Peyer's patch (tissue), 4 donors: Measurements from ENCODE around the gene GSTO2. TPM values are rescaled to one million over a fixed set of nuclear protein-coding genes. Genes with fewer than 3 reads are reported as not detected.
"Not testable (repeated sequence)": the region's sequence is repeated elsewhere in the genome, so short reads cannot be mapped to it uniquely, and the experiment has no call there.

Experiments used
- DNase-seq, 3 donors: peaks; one replicate each; pipeline ENCODE4 v3.0.0-alpha.2; 2017 to 2019
- H3K27ac ChIP-seq, 4 donors: fragments of 200-600 bp; sonication (generic); one replicate each; pipeline ENCODE4 v1.5.1; 2016 to 2019
- H3K27me3 ChIP-seq, 2 donors: fragments of 200-600 bp; sonication (generic); one replicate each; pipeline ENCODE4 v1.5.1; 2019
- H3K36me3 ChIP-seq, 3 donors: fragments of 200-600 bp; sonication (generic); one replicate each; pipeline ENCODE4 v1.5.1; 2016 to 2019
- H3K4me1 ChIP-seq, 4 donors: fragments of 200-600 bp; sonication (generic); one replicate each; pipeline ENCODE4 v1.5.1; 2016 to 2019
- H3K4me3 ChIP-seq, 4 donors: fragments of 200-600 bp; sonication (generic); 1 replicate in 3 of 4; 2 replicates in 1 of 4; pipeline ENCODE4 v1.5.1; 2016 to 2019; ENCODE audit warnings: mild to moderate bottlenecking in 1 of 4
- H3K9me3 ChIP-seq, 4 donors: fragments of 200-600 bp; sonication (generic); one replicate each; pipeline ENCODE4 v1.5.1; 2016 to 2019; ENCODE audit warnings: mild to moderate bottlenecking in 1 of 4
- POLR2A ChIP-seq, 2 donors: fragments of 450-650 bp; IDR thresholded peaks; one replicate each; pipeline ENCODE4 v1.5.1; 2017; ENCODE audit warnings: antibody characterized with exemption in 2 of 2, mild to moderate bottlenecking in 2 of 2, moderate library complexity in 2 of 2
- total RNA-seq, 4 donors: library from RNA; depleted of rRNA; stranded (reverse); fragments of >200 nt; gene quantifications; one replicate each; pipeline ENCODE4 v1.1.0, GENCODE V29; 2016
- TF ChIP-seq, protein P1 (sequence below), 6 experiments: fragments of 450-650 bp in 4 of 6; fragments of 200-600 bp in 2 of 6; sonication (generic) in 1 of 6; IDR thresholded peaks; one replicate each; pipeline ENCODE4 v1.5.1; 2017 to 2019; ENCODE audit warnings: antibody characterized with exemption in 6 of 6, mild to moderate bottlenecking in 3 of 6, moderate library complexity in 1 of 6

Gene GSTO2
- total RNA-seq, 4 donors from 2014 or later, result 9.1 to 15.5 (median 13.7) TPM

DNA sequence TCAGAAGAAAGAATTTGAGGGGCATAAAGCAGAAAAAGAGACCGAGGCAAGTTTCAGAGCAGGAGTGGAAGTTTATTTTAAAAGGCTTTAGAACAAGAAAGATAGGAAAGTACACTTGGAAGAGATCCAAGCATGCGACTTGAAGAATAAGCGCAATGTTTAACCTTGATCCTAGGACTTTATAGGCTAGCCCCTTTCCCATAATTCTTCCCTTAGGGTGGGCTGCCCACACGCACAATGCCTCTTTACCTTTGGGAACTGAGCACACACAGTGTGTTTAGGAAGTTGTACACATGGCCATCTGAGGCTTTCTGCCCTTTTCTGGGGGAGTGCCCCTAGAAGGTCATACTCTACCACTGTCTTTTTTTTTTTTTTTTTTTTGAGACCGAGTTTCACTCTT is 25.5 kb upstream of the GSTO2 start:
- H3K27me3 ChIP-seq, result no peaks in the 10 kb centered on the region

DNA sequence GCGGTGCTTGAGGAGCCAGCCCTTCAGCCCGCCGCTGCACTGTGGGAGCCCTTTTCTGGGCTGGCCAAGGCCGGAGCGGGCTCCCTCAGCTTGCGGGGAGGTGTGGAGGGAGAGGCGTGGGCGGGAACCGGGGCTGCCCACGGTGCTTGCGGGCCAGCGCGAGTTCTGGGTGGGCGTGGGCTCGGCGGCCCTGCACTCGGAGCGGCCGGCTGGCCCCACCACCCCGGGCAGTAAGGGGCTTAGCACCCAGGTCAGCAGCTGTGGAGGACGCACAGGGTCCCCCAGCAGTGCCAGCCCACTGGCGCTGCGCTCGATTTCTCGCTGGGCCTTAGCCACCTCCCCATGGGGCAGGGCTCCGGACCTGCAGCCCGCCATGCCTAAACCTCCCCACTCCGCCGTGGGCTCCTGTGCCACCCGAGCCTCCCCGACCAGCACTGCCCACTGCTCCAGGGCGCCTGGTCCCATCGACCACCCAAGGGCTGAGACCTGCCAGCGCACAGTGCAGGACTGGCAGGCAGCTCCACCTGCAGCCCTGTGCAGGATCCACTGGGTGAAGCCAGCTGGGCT is 23.8 kb upstream of the GSTO2 start:
- Histone ChIP-seq H3K36me3 (no peaks in the 10 kb centered on the region), H3K4me1 (no peaks in the 10 kb centered on the region), H3K9me3 (peaks cover 0 to 5% (median 0%) of the 10 kb centered on the region in 4 donors), H3K27ac (no peak overlapping the region), H3K4me3 (no peak overlapping the region), H3K27me3 (no peaks in the 10 kb centered on the region)
- TF ChIP-seq, protein P1, sequence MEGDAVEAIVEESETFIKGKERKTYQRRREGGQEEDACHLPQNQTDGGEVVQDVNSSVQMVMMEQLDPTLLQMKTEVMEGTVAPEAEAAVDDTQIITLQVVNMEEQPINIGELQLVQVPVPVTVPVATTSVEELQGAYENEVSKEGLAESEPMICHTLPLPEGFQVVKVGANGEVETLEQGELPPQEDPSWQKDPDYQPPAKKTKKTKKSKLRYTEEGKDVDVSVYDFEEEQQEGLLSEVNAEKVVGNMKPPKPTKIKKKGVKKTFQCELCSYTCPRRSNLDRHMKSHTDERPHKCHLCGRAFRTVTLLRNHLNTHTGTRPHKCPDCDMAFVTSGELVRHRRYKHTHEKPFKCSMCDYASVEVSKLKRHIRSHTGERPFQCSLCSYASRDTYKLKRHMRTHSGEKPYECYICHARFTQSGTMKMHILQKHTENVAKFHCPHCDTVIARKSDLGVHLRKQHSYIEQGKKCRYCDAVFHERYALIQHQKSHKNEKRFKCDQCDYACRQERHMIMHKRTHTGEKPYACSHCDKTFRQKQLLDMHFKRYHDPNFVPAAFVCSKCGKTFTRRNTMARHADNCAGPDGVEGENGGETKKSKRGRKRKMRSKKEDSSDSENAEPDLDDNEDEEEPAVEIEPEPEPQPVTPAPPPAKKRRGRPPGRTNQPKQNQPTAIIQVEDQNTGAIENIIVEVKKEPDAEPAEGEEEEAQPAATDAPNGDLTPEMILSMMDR (IDR thresholded peaks at IDR 0.05), result no peak
- TF ChIP-seq POLR2A (IDR thresholded peaks at IDR 0.05), result no peak
- no peak for DNase-seq

More for the DNA sequence above, 25.5 kb upstream of the GSTO2 start:
- H3K4me1 ChIP-seq, result no peaks in the 10 kb centered on the region
- no peak overlapping the region for H3K4me3 ChIP-seq
- H3K36me3 ChIP-seq, result no peaks in the 10 kb centered on the region
- peaks cover 0 to 5% (median 0%) of the 10 kb centered on the region in 4 donors for H3K9me3 ChIP-seq
- DNase-seq, result no peak
- TF ChIP-seq, protein P1 (IDR thresholded peaks at IDR 0.05), result no peak
- TF ChIP-seq POLR2A (IDR thresholded peaks at IDR 0.05), result no peak
- H3K27ac ChIP-seq, result no peak overlapping the region

DNA sequence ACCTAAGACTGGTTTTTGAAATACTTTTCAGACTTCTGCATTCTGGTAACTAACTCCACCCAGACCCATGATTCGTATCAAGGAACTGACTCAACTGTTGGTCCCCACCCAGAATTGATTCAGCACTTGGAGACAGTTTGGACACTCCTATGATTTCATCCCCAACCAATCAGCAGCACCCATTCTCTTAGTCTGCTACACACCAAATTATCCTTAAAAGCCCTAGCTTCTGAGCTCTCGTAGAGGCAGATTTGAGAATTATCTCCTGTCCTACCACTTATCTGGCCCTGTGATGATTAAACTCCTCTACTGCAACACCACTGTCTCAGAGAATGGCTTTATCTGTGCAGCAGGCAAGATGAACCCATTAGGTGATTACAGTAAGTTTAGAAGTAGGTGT is 22.0 kb upstream of the GSTO2 start:
- Histone ChIP-seq H3K27me3 (no peaks in the 10 kb centered on the region), H3K4me3 (no peak overlapping the region), H3K27ac (no peak overlapping the region), H3K4me1 (peaks cover 0 to 1% (median 0%) of the 10 kb centered on the region in 4 donors), H3K9me3 (peaks cover 0 to 5% (median 0%) of the 10 kb centered on the region in 4 donors), H3K36me3 (no peaks in the 10 kb centered on the region)
- DNase-seq, result no peak
- TF ChIP-seq POLR2A (IDR thresholded peaks at IDR 0.05), result no peak
- TF ChIP-seq, protein P1 (IDR thresholded peaks at IDR 0.05), result no peak

DNA sequence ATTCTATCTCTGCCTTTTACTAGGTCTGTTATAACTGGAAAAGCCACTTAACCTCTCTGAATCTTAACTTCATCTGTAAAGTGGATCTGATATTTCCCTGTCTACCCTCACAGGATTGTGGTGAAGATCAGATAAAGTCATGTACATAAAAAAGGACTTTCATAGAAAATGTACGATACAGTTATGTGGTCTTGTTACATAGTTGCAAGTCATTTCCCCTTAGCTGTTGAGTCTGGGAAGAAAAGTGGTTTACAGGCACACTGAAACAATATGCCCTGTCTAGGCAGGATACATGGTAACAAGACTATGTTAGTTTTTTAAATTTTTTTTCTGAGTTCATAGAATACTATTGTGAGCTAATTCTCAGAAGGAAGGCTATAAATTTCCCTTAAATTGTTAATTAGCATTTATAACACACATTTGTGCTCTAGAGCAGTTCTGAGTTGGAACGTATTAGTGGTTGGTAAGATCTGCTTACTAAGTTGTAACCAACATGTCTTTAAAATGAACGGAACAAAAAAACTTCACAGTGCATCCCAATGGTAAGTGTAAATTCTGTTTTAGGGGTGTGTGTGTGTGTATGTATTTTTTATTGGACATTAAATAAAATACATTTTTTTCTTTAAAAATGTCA is 21.4 kb upstream of the GSTO2 start:
- no peak overlapping the region for H3K4me3 ChIP-seq
- H3K36me3 ChIP-seq, result no peaks in the 10 kb centered on the region
- H3K27ac ChIP-seq, result no peak overlapping the region
- H3K27me3 ChIP-seq, result no peaks in the 10 kb centered on the region
- H3K9me3 ChIP-seq, result peaks cover 0 to 5% (median 0%) of the 10 kb centered on the region in 4 donors
- no peak for TF ChIP-seq POLR2A (IDR thresholded peaks at IDR 0.05)
- TF ChIP-seq, protein P1 (IDR thresholded peaks at IDR 0.05), result no peak
- DNase-seq, result no peak
- H3K4me1 ChIP-seq, result peaks cover 0 to 8% (median 0%) of the 10 kb centered on the region in 4 donors

DNA sequence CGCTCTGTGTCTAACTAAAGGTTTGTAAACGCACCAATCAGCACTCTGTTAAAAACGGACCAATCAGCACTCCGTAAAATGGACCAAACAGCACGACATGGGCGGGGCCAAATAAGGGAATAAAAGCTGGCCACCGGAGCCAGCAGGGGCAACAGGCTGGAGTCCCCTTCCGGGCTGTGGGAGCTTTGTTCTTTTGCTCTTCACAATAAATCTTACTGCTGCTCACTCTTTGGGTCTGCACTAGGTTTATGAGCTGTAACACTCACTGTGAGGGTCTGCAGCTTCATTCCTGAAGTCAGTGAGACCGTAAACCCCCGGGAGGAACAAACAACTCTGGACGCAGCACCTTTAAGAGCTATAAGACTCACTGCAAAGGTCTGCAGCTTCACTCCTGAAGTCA is 20.1 kb upstream of the GSTO2 start:
- not testable (repeated sequence) for H3K27me3 ChIP-seq, H3K27ac ChIP-seq, H3K36me3 ChIP-seq, H3K4me3 ChIP-seq, H3K9me3 ChIP-seq, DNase-seq
- H3K4me1 ChIP-seq, result peaks cover 0 to 14% (median 6%) of the 10 kb centered on the region in 4 donors

DNA sequence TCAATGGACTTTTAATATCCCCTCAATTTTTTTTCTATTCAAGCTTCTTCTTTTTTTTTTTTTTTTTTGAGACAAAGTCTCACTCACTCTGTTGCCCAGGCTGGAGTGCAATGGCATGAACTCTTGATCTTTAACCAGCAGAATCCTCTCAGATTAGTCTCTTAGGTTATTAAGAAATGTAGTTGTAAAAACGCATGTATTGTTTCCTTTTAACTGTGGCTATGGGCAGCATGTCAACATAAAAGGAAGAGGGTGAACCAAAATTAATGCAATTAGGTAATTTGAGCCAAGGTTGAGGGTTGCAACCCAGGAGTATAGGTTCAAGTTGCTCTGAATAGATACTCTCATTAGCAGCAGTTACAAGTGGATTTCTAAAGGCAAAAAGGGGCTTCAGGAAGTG is 18.6 kb upstream of the GSTO2 start:
- peaks cover 0 to 5% (median 0%) of the 10 kb centered on the region in 4 donors for H3K9me3 ChIP-seq
- H3K4me1 ChIP-seq, result peaks cover 0 to 19% (median 8%) of the 10 kb centered on the region in 4 donors
- H3K27me3 ChIP-seq, result no peaks in the 10 kb centered on the region
- H3K36me3 ChIP-seq, result no peaks in the 10 kb centered on the region
- H3K27ac ChIP-seq, result no peak overlapping the region
- H3K4me3 ChIP-seq, result no peak overlapping the region
- no peak for DNase-seq
- TF ChIP-seq, protein P1 (IDR thresholded peaks at IDR 0.05), result no peak
- TF ChIP-seq POLR2A (IDR thresholded peaks at IDR 0.05), result no peak
